H1 (cell line): ENCODE results near the gene GALNT17. TPM values are rescaled to one million over a fixed set of nuclear protein-coding genes. Genes with fewer than 3 reads are reported as not detected.

Experiments
- CTCF ChIA-PET: fragments of 300-600 bp; sonication (Branson Sonifier 250); formaldehyde crosslinking; loops from one replicate; lab custom pipeline; 2021; ENCODE audit not compliant: partially characterized antibody; lab: Charles Lee
- POLR2A ChIA-PET: fragments of 300-600 bp; sonication (Branson Sonifier 250); formaldehyde crosslinking; loops from one replicate; lab custom pipeline; 2021; ENCODE audit warnings: inconsistent platforms; ENCODE audit not compliant: partially characterized antibody; lab: Charles Lee
- DNase-seq, 2 experiments: peaks; one replicate each; pipeline versions ENCODE4 v3.0.0 to v3.0.0-alpha.2; 2010 to 2022; ENCODE audit warnings: low spot score in 2 of 2, low read depth in 1 of 2, mixed read lengths in 1 of 2
- FAIRE-seq: peaks from 2 replicates; lab custom pipeline; 2011; peaks lifted over from hg19 to GRCh38; lab: Jason Lieb, UNC
- H2AFZ ChIP-seq: 2 replicates; pipeline ENCODE4 v1.8.1; 2012; ENCODE audit warnings: low read length, inconsistent platforms
- H2AK5ac ChIP-seq: 2 replicates; pipeline ENCODE4 v1.6.1; 2013; ENCODE audit warnings: low read depth, low read length
- H2BK120ac ChIP-seq: replicated peaks from 2 replicates; pipeline ENCODE3; 2013; ENCODE audit warnings: low read depth, low read length, inconsistent platforms
- H2BK12ac ChIP-seq: 2 replicates; pipeline ENCODE4 v1.6.1; 2013; ENCODE audit warnings: low read depth, low read length
- H2BK15ac ChIP-seq: 2 replicates; pipeline ENCODE4 v1.6.1; 2013; ENCODE audit warnings: low read length
- H2BK20ac ChIP-seq: 2 replicates; pipeline ENCODE4 v1.6.1; 2013; ENCODE audit warnings: low read length
- H2BK5ac ChIP-seq: 2 replicates; pipeline ENCODE4 v1.6.1; 2013; ENCODE audit warnings: low read depth, low read length
- H3K14ac ChIP-seq: 2 replicates; pipeline ENCODE4 v1.6.1; 2013; ENCODE audit warnings: inconsistent platforms; ENCODE audit not compliant: insufficient read length
- H3K18ac ChIP-seq: 2 replicates; pipeline ENCODE4 v1.6.1; 2013; ENCODE audit warnings: low read length; ENCODE audit errors: extremely low read depth
- H3K23ac ChIP-seq: 2 replicates; pipeline ENCODE4 v1.6.1; 2013; ENCODE audit warnings: inconsistent platforms; ENCODE audit not compliant: insufficient read length
- H3K23me2 ChIP-seq: 2 replicates; pipeline ENCODE4 v1.6.1; 2013; ENCODE audit warnings: low read depth, low read length
- H3K27ac ChIP-seq: 2 replicates; pipeline ENCODE4 v1.6.1; 2011; ENCODE audit warnings: low read depth, low read length, inconsistent platforms
- H3K27me3 ChIP-seq, 4 experiments: replicated peaks in 1 of 4; 1 replicate in 1 of 4; 2 replicates in 3 of 4; pipeline versions ENCODE4 v1.6.1 to v1.8.1; 2011 to 2013; ENCODE audit warnings: low read length in 3 of 4, mild to moderate bottlenecking in 3 of 4, inconsistent platforms in 2 of 4, mixed read lengths in 2 of 4, moderate library complexity in 1 of 4; ENCODE audit not compliant: control insufficient read depth in 3 of 4, insufficient read depth in 3 of 4; ENCODE audit errors: extremely low read depth in 1 of 4
- H3K36me3 ChIP-seq, 4 experiments: 2 replicates each; pipeline versions ENCODE4 v1.6.1 to v1.8.1; 2011 to 2013; ENCODE audit warnings: mild to moderate bottlenecking in 4 of 4, low read length in 3 of 4, moderate library complexity in 2 of 4, control low read depth in 1 of 4, inconsistent platforms in 1 of 4; ENCODE audit not compliant: insufficient read depth in 4 of 4, control insufficient read depth in 2 of 4
- H3K4ac ChIP-seq: replicated peaks from 2 replicates; pipeline ENCODE3; 2013; ENCODE audit warnings: low read length, low read depth, mixed read lengths, inconsistent platforms; ENCODE audit not compliant: insufficient read length
- H3K4me1 ChIP-seq, 4 experiments: replicated peaks in 1 of 4; 1 replicate in 1 of 4; 2 replicates in 3 of 4; pipeline versions ENCODE4 v1.6.1 to v1.8.1; 2011 to 2013; ENCODE audit warnings: low read length in 3 of 4, inconsistent platforms in 2 of 4, mixed read lengths in 1 of 4; ENCODE audit not compliant: insufficient read depth in 4 of 4, control insufficient read depth in 3 of 4
- H3K4me2 ChIP-seq, 2 experiments: 2 replicates each; pipeline versions ENCODE4 v1.6.1 to v1.8.1; 2011 to 2013; ENCODE audit warnings: low read depth in 2 of 2, low read length in 2 of 2, control low read depth in 1 of 2, inconsistent platforms in 1 of 2, mild to moderate bottlenecking in 1 of 2; ENCODE audit not compliant: insufficient read depth in 1 of 2
- H3K4me3 ChIP-seq, 4 experiments: fragments of 200-600, 300-600 bp in 1 of 4; sonication (generic), shearing (Covaris generic), sonication (Bioruptor Twin) in 1 of 4; 2 replicates each; pipeline versions ENCODE4 v1.5.1 to v1.8.1; 2011 to 2016; ENCODE audit warnings: low read length in 4 of 4, low read depth in 3 of 4, control low read depth in 2 of 4, inconsistent platforms in 2 of 4, mild to moderate bottlenecking in 2 of 4, mixed read lengths in 1 of 4, moderate library complexity in 1 of 4; ENCODE audit not compliant: insufficient read depth in 2 of 4; ENCODE audit errors: extremely low read depth in 1 of 4
- H3K56ac ChIP-seq: replicated peaks from 2 replicates; pipeline ENCODE3; 2013; ENCODE audit warnings: low read depth, mild to moderate bottlenecking, mixed read lengths, low read length, inconsistent platforms; ENCODE audit not compliant: insufficient read length
- H3K79me1 ChIP-seq: 2 replicates; pipeline ENCODE4 v1.6.1; 2013; ENCODE audit warnings: low read depth, low read length, control low read depth
- H3K79me2 ChIP-seq, 2 experiments: 2 replicates each; pipeline versions ENCODE4 v1.6.1 to v1.8.1; 2012 to 2013; ENCODE audit warnings: low read length in 2 of 2, mild to moderate bottlenecking in 2 of 2, inconsistent platforms in 1 of 2; ENCODE audit not compliant: insufficient read depth in 2 of 2, control insufficient read depth in 1 of 2
- H3K9ac ChIP-seq, 4 experiments: replicated peaks in 1 of 4; 1 replicate in 1 of 4; 2 replicates in 3 of 4; pipeline versions ENCODE4 v1.6.1 to v1.8.1; 2011 to 2013; ENCODE audit warnings: low read depth in 3 of 4, low read length in 3 of 4, control low read depth in 2 of 4, mild to moderate bottlenecking in 2 of 4, moderate library complexity in 2 of 4, inconsistent platforms in 1 of 4; ENCODE audit errors: extremely low read depth in 1 of 4
- H3K9me3 ChIP-seq, 2 experiments: 2 replicates each; pipeline versions ENCODE4 v1.6.1 to v1.8.1; 2012 to 2013; ENCODE audit warnings: mild to moderate bottlenecking in 2 of 2, moderate library complexity in 2 of 2, control low read depth in 1 of 2, inconsistent platforms in 1 of 2, low read depth in 1 of 2, low read length in 1 of 2, mixed read lengths in 1 of 2; ENCODE audit not compliant: insufficient read depth in 2 of 2
- H4K20me1 ChIP-seq, 2 experiments: replicated peaks in 1 of 2; 2 replicates each; pipeline versions ENCODE3 to v1.8.1; 2011 to 2013; ENCODE audit warnings: inconsistent platforms in 2 of 2, low read length in 2 of 2, mild to moderate bottlenecking in 1 of 2; ENCODE audit not compliant: insufficient read depth in 2 of 2, control insufficient read depth in 1 of 2
- H4K5ac ChIP-seq: 2 replicates; pipeline ENCODE4 v1.6.1; 2013; ENCODE audit warnings: low read length, low read depth, mixed read lengths, inconsistent platforms; ENCODE audit not compliant: insufficient read length
- H4K8ac ChIP-seq: 2 replicates; pipeline ENCODE4 v1.8.0; 2013; ENCODE audit warnings: mild to moderate bottlenecking, moderate library complexity, low read length, inconsistent platforms; ENCODE audit not compliant: insufficient read depth; ENCODE audit errors: extremely low read depth
- H4K91ac ChIP-seq: replicated peaks from 2 replicates; pipeline ENCODE3; 2013; ENCODE audit warnings: low read length, mixed read lengths, inconsistent platforms; ENCODE audit not compliant: insufficient read length
- ASH2L ChIP-seq: fragments of 200-600, 300-600 bp; sonication (generic); IDR thresholded peaks from one replicate; pipeline ENCODE4 v1.7.1; 2017; ENCODE audit warnings: low read length
- EZH2 ChIP-seq: fragments of 200-600 bp; sonication (generic); IDR thresholded peaks from 2 replicates; pipeline ENCODE4 v1.7.1; 2012; ENCODE audit warnings: low read depth, mild to moderate bottlenecking, moderate library complexity, low read length, inconsistent platforms; ENCODE audit not compliant: severe bottlenecking
- KDM5A ChIP-seq: fragments of 200-600 bp; IDR thresholded peaks from 2 replicates; pipeline ENCODE4 v1.7.1; 2012; ENCODE audit warnings: mild to moderate bottlenecking, low read length, inconsistent platforms, mixed read lengths
- SIX5 ChIP-seq: IDR thresholded peaks from 2 replicates; pipeline ENCODE4 v1.6.1; 2011; ENCODE audit warnings: mild to moderate bottlenecking, low read depth, low read length
- TEAD4 ChIP-seq: IDR thresholded peaks from 2 replicates; pipeline ENCODE4 v1.6.1; 2012; ENCODE audit warnings: low read depth, low read length, inconsistent platforms, mixed read lengths
- WGBS, 2 experiments: shearing (Covaris generic) in 1 of 2; methylation state at CpG; one replicate each; pipeline versions ENCODE4 v1.1.6 to v1.1.7; 2013 to 2015; ENCODE audit warnings: low lambda C conversion rate in 2 of 2, mixed read lengths in 2 of 2, inconsistent platforms in 1 of 2, low coverage in 1 of 2, missing lambda C conversion rate in 1 of 2; ENCODE audit not compliant: insufficient replicate concordance in 2 of 2, insufficient coverage in 1 of 2, insufficient read length in 1 of 2; ENCODE audit errors: extremely low coverage in 1 of 2, missing lambda C conversion rate in 1 of 2; 5-methylcytosine and 5-hydroxymethylcytosine counted together
- polyA plus RNA-seq, 7 experiments: library from polyadenylated mRNA; depleted of rRNA in 3 of 7; stranded (reverse) in 5 of 7; unstranded in 2 of 7; fragments of >200 nt in 5 of 7; fragments of 200-250 nt in 2 of 7; gene quantifications; 1 replicate in 5 of 7; 2 replicates in 1 of 7; 4 replicates in 1 of 7; pipeline versions ENCODE4 v1.2.1 to v1.2.3, GENCODE V29; 2011 to 2013; ENCODE audit warnings: missing spikeins in 2 of 7, mixed read lengths in 2 of 7
- total RNA-seq: library from RNA; stranded (reverse); fragmentation: NEBNext Ultra II Directional; extraction: Animal tissue kit (Norgen Biotek cat#: 25700); gene quantifications from 2 replicates; pipeline ENCODE4 v1.2.1, GENCODE V29; 2021
- TF ChIP-seq, protein P1 (sequence below): IDR thresholded peaks from 2 replicates; pipeline ENCODE4 v1.6.1; 2011; ENCODE audit warnings: low read depth, mild to moderate bottlenecking, low read length; ENCODE audit not compliant: insufficient read depth

GALNT17 gene
- total and polyA plus RNA-seq, 2 of the 8 experiments (the other 6 are each of a cell fraction or from before 2014, with no cell fraction given): 37.7 to 47.0 TPM

DNA sequence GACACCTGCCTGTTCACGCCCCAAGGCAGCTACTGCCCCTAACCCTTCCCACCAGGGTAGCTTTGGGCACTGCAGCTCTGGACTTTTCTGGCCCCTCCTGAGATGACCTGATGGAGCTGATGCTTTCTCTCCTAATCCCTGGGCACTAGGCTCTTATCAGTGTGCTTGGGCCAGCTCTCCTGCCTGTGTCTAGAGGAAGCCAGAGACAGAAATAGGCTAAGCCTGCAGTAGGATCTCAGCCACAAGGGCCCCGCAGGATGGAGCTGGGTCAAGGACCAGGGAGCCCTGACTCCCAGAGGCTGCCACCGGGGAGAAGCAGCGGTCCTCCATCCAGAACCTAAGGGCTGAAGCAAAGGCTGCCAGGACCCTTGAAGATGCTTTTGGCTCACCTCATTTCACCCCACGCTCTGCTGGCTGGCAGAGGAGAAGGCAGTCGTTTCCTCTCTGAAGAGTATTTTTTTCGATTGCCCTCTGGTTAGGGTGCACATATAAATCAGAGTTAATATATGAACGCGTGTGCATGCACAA, 580.8 kb downstream of the GALNT17 start:
- peaks cover 0 to 1% (median 0%) of the 10 kb centered on the region in 4 experiments; a peak in 1 of 8 replicates for H3K36me3 ChIP-seq
- H3K4ac ChIP-seq: no peak overlapping the region
- H3K4me3 ChIP-seq: no peak overlapping the region
- H3K23ac ChIP-seq: no peak overlapping the region
- H3K4me2 ChIP-seq: no peak overlapping the region
- no peaks in the 10 kb centered on the region for H3K79me1 ChIP-seq
- no peak for FAIRE-seq
- no peak overlapping the region for H4K91ac ChIP-seq
- DNase-seq: no peak
- no peak overlapping the region for H4K5ac ChIP-seq
- ChIA-PET CTCF (interaction anchor here (1.3 to 2.0 kb wide), 2 partner anchors 10 to 24 kb away, joined by 3 to 5 read pairs; no protein-coding TSS in a partner anchor), POLR2A (interaction anchor here (1.7 kb wide), 1 partner anchor 9 kb away, joined by 4 read pairs; no protein-coding TSS in a partner anchor)
- no peaks in the 10 kb centered on the region for H4K20me1 ChIP-seq
- H2AFZ ChIP-seq: no peak overlapping the region
- no peak overlapping the region for H3K56ac ChIP-seq
- no peak overlapping the region for H3K9ac ChIP-seq
- H3K27ac ChIP-seq: no peak overlapping the region
- 0 out of 2 replicates have a peak overlapping the region, but pooled peaks have one; percentile 20 for H2BK5ac ChIP-seq
- H2BK120ac ChIP-seq: no peak overlapping the region
- no peaks in the 10 kb centered on the region for H3K79me2 ChIP-seq
- H3K9me3 ChIP-seq: peaks cover 0 to 2% of the 10 kb centered on the region in 2 experiments; a peak in 1 of 4 replicates
- 0 out of 2 replicates have a peak overlapping the region, but pooled peaks have one; percentile 83 for H2BK15ac ChIP-seq
- H4K8ac ChIP-seq: no peak overlapping the region; the same call in 1 of the 2 replicates
- peaks cover 0 to 3% (median 0%) of the 10 kb centered on the region in 4 experiments; a peak in 1 of 7 replicates for H3K4me1 ChIP-seq
- H2AK5ac ChIP-seq: 0 out of 2 replicates have a peak overlapping the region, but pooled peaks have one; percentile 1
- H3K14ac ChIP-seq: no peak overlapping the region
- no peak overlapping the region for H2BK12ac ChIP-seq
- no peaks in the 10 kb centered on the region for H3K27me3 ChIP-seq
- 96% methylated on average over 7 of the region's 9 CpGs; no CpG with 5 or more reads in 1 of the 2 experiments for WGBS, 2 experiments
- H3K23me2 ChIP-seq: no peaks in the 10 kb centered on the region
- peak overlapping the region; percentile 6; the same call in 1 of the 2 replicates for H2BK20ac ChIP-seq
- TF ChIP-seq TEAD4 (no peak), ASH2L (no peak), EZH2 (no peak), SIX5 (no peak), KDM5A (no peak)
- TF ChIP-seq, protein P1, sequence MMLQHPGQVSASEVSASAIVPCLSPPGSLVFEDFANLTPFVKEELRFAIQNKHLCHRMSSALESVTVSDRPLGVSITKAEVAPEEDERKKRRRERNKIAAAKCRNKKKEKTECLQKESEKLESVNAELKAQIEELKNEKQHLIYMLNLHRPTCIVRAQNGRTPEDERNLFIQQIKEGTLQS: no peak
- H3K18ac ChIP-seq: no peak overlapping the region
